DOHH2 (cell line): ENCODE measurements around the gene MAPK8.

ENCODE experiments used
- H3F3A ChIP-seq: fragments of 200-600 bp; sonication (generic), shearing (Covaris generic); 2 replicates; pipeline ENCODE4 v1.6.0; 2016; ENCODE audit warnings: antibody characterized with exemption, mild to moderate bottlenecking; ENCODE audit not compliant: control insufficient read depth, insufficient read depth
- H3K27ac ChIP-seq: fragments of 200-600 bp; sonication (generic); 2 replicates; pipeline ENCODE4 v1.5.1; 2014; ENCODE audit warnings: low read depth, mild to moderate bottlenecking, low read length, moderate library complexity
- H3K27me3 ChIP-seq: fragments of 200-600 bp; sonication (generic); 2 replicates; pipeline ENCODE4 v1.6.1; 2014; ENCODE audit warnings: mild to moderate bottlenecking, low read length, mixed read lengths; ENCODE audit not compliant: control insufficient read depth
- H3K36me3 ChIP-seq: fragments of 200-600 bp; sonication (generic); 2 replicates; pipeline ENCODE4 v1.6.1; 2014; ENCODE audit warnings: mild to moderate bottlenecking, low read length, moderate library complexity, mixed read lengths; ENCODE audit not compliant: control insufficient read depth
- H3K4me1 ChIP-seq: fragments of 200-600 bp; sonication (generic); 2 replicates; pipeline ENCODE4 v1.6.1; 2014; ENCODE audit warnings: mild to moderate bottlenecking, low read length, mixed read lengths; ENCODE audit not compliant: control insufficient read depth
- H3K4me2 ChIP-seq: fragments of 200-600 bp; sonication (generic); 2 replicates; pipeline ENCODE4 v1.6.0; 2014; ENCODE audit warnings: mild to moderate bottlenecking, low read length, moderate library complexity
- H3K4me3 ChIP-seq: fragments of 200-600 bp; sonication (generic); 2 replicates; pipeline ENCODE4 v1.5.1; 2014; ENCODE audit warnings: mild to moderate bottlenecking, low read length, mixed read lengths
- H3K79me2 ChIP-seq: fragments of 200-600 bp; sonication (generic); 2 replicates; pipeline ENCODE4 v1.6.1; 2014; ENCODE audit warnings: mild to moderate bottlenecking, low read length, mixed read lengths; ENCODE audit not compliant: control insufficient read depth
- H3K9me2 ChIP-seq: fragments of 200-600 bp; sonication (generic); replicated peaks from 2 replicates; pipeline ENCODE4 v1.6.1; 2014; ENCODE audit warnings: mild to moderate bottlenecking, low read length, mixed read lengths; ENCODE audit not compliant: control insufficient read depth
- H3K9me3 ChIP-seq: fragments of 200-600 bp; sonication (generic); 2 replicates; pipeline ENCODE4 v1.6.1; 2014; ENCODE audit warnings: antibody characterized with exemption, low read length, mixed read lengths; ENCODE audit not compliant: control insufficient read depth, insufficient read depth
- H4K20me1 ChIP-seq: fragments of 200-600 bp; sonication (generic); 2 replicates; pipeline ENCODE4 v1.6.0; 2014; ENCODE audit warnings: low read depth, mild to moderate bottlenecking, antibody characterized with exemption, low read length, moderate library complexity; ENCODE audit not compliant: control insufficient read depth, insufficient read depth
- CTCF ChIP-seq: fragments of 200-600 bp; sonication (generic); IDR thresholded peaks from one replicate; pipeline ENCODE4 v1.5.1; 2014; ENCODE audit warnings: antibody characterized with exemption, mild to moderate bottlenecking, low read depth, low read length; ENCODE audit not compliant: poor library complexity, severe bottlenecking
- EZH2phosphoT487 ChIP-seq: fragments of 200-600 bp; sonication (generic); IDR thresholded peaks from 2 replicates; pipeline ENCODE4 v1.6.1; 2017; ENCODE audit warnings: borderline replicate concordance, mild to moderate bottlenecking, antibody characterized with exemption, low read length, moderate library complexity, mixed read lengths

The MAPK8 gene

GRCh38 chr10:48399056-48399541 lies 92.6 kb downstream of the MAPK8 start:
- H3K27me3 ChIP-seq: no peaks in the 10 kb centered on the region
- H3K79me2 ChIP-seq: no peaks in the 10 kb centered on the region
- H3K4me2 ChIP-seq: no peak overlapping the region
- no peak overlapping the region for H3K27ac ChIP-seq
- H3K9me3 ChIP-seq: no peaks in the 10 kb centered on the region
- no peaks in the 10 kb centered on the region for H3K9me2 ChIP-seq
- H4K20me1 ChIP-seq: no peaks in the 10 kb centered on the region; the same call in 1 of the 2 replicates
- no peaks in the 10 kb centered on the region for H3K36me3 ChIP-seq
- TF ChIP-seq CTCF (no peak), EZH2phosphoT487 (no peak)
- no peaks in the 10 kb centered on the region for H3F3A ChIP-seq
- H3K4me3 ChIP-seq: no peak overlapping the region
- no peaks in the 10 kb centered on the region for H3K4me1 ChIP-seq

DNA sequence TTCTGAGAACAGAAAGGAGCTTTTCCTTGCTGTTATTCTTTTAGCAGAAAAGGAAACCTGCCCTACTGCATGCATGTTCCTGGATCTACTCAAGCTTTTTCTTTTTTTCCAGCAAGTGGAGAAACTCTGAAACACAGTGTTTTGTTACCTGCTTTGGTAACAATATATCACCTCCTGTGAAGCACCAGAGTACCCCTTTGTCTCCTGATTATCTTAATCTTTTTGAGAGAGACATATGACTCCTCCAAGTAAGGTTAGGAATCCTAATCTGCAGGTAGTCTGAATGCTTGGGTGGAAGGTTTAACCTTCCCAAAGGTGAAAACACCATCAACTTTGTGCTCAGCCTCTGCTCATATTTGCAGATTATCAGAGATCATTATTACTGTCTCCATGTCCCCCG lies 93.1 kb downstream of the MAPK8 start:
- Histone ChIP-seq H3K4me3 (no peak overlapping the region), H3K4me2 (no peak overlapping the region), H3K27ac (no peak overlapping the region), H3K27me3 (no peaks in the 10 kb centered on the region), H4K20me1 (no peaks in the 10 kb centered on the region; the same call in 1 of the 2 replicates), H3F3A (no peaks in the 10 kb centered on the region), H3K4me1 (no peaks in the 10 kb centered on the region), H3K9me2 (no peaks in the 10 kb centered on the region), H3K9me3 (no peaks in the 10 kb centered on the region), H3K36me3 (no peaks in the 10 kb centered on the region), H3K79me2 (no peaks in the 10 kb centered on the region)
- TF ChIP-seq EZH2phosphoT487 (no peak), CTCF (no peak)

- no peaks in the 10 kb centered on the region for H3K36me3 ChIP-seq
- H3K27ac ChIP-seq: no peak overlapping the region
- H3K9me3 ChIP-seq: no peaks in the 10 kb centered on the region
- no peak overlapping the region for H3K4me2 ChIP-seq
- H3K4me3 ChIP-seq: no peak overlapping the region
- no peaks in the 10 kb centered on the region for H3K79me2 ChIP-seq
- H4K20me1 ChIP-seq: no peaks in the 10 kb centered on the region; the same call in 1 of the 2 replicates
- H3K4me1 ChIP-seq: no peaks in the 10 kb centered on the region
- no peaks in the 10 kb centered on the region for H3K9me2 ChIP-seq
- H3F3A ChIP-seq: no peaks in the 10 kb centered on the region
- H3K27me3 ChIP-seq: no peaks in the 10 kb centered on the region
- no peak for TF ChIP-seq CTCF
- TF ChIP-seq EZH2phosphoT487: no peak
Measured at GRCh38 chr10:48400129-48400849, 93.8 kb downstream of the MAPK8 start.
